Left cardiac atrium (tissue), 4 donors: Measurements from ENCODE around the gene PNMA6E. TPM values are rescaled to one million over a fixed set of nuclear protein-coding genes. Genes with fewer than 3 reads are reported as not detected.

Experiments used
- ATAC-seq, 2 donors: fragments of 200-7000 bp; cut with Tn5 transposase; one replicate each; pipeline ENCODE4 v1.9.1; 2020; ENCODE audit warnings: mild to moderate bottlenecking in 2 of 2, moderate library complexity in 2 of 2
- DNase-seq: peaks from one replicate; pipeline ENCODE4 v3.0.0-alpha.2; 2020
- intact Hi-C, 2 donors: fragments of 100-400 bp; cut with DNase I; formaldehyde crosslinking; loops; one replicate each; pipeline versions ENCODE4 v1.14.1 to v1.15.1; 2022 to 2023
- total RNA-seq, 2 donors: library from RNA; stranded (reverse); fragmentation: NEBNext Ultra II Directional; extraction: Animal tissue kit (Norgen Biotek cat#: 25700); gene quantifications; one replicate each; pipeline ENCODE4 v1.2.1, GENCODE V29; 2021
- donor health status: DM: no; HTN: yes; CAD: no.
- donor health status: DM: no; HTN: yes; CAD: no; lungs with severe emphysema.
- donor health status: DM: yes; HTN: yes; CAD: no.
- donor health status: Dilated cardiomyopathy.

The PNMA6E gene
- total RNA-seq, 2 donors from 2014 or later, result not detected

DNA sequence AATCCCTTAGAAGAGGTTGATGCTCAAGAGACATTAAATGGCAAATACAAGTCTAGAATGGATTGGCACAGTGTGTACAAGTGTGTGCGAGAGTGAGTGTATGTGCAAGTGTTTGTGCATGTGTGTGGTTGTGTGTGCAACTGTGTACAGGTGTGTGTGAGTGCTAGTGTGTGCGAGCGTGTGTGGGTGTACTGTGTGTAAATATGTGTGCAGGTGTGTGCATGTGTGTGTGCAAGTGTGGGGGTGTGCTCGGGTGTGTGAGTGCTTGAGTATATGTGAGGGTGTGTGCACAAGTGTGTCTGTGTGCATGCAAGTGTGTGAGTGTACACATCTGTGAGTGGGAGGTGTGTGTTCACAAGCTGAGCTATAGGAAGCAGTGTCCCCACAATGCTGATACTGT lies 38.8 kb upstream of the PNMA6E start:
- intact Hi-C loops, result no loop called here
- ATAC-seq (no peak), DNase-seq (no peak)

DNA sequence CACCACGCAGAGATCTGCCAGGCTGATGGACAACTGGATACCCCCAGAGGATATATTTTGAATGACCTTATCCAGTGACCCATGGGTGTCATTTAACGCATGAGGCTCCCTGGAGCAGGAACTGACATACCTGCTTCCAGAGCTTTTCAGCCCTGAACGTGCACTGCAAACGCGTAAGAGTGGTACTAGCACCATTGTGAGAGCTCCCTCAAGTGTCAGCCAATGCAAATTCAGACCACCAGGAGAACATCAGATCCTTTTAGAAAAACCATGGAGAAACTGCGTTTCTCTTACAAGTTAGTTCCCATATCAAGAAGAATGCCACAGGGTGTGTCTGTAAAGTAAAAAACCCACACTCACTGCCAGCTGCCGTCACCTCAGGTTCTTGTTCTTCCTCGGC lies 37.4 kb upstream of the PNMA6E start:
- intact Hi-C loops, result no loop called here
- DNase-seq (no peak), ATAC-seq (no peak)

DNA sequence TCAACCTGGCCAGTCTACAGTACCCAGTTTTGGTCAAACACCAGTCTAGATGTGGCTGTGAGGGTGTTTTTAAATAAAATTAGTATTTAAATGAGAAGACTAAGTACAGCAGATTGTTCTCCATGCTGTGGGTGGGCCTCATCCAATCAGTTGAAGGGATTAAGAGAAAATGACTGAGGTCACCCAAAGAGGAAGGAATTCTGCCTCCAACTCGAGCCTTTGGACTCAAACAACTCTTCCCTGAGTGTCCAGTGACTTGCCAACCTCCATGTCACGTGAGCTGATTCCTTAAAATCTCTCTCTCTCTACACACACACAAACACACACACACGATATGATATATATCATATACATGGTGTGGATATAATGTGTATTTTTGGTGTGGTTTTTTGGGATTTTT lies 34.7 kb upstream of the PNMA6E start:
- DNase-seq, result no peak
- ATAC-seq, result no peak
- intact Hi-C loops, result no loop called here

DNA sequence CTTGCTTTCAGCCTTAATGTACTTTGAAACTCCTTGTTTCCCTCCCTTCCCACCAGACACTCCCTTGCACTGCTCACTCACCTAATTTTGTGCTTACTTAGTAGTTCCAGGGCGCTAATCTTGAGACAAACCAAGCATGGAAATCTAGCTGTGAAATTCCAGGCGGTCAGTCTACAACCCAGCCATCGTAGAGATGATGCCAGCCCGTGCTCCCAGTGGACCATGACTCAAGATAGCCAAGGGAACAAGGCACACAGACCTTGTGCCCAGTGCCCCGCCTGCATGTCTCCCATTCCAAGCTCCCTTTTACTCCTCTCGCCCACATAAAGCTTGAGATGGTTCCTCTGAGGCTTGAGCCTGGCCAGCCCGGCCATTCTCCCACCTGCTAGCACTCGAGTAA lies 33.7 kb upstream of the PNMA6E start:
- intact Hi-C loops, result no loop called here
- DNase-seq (no peak), ATAC-seq (peak in 1 of 2 donors; percentile 71)

DNA sequence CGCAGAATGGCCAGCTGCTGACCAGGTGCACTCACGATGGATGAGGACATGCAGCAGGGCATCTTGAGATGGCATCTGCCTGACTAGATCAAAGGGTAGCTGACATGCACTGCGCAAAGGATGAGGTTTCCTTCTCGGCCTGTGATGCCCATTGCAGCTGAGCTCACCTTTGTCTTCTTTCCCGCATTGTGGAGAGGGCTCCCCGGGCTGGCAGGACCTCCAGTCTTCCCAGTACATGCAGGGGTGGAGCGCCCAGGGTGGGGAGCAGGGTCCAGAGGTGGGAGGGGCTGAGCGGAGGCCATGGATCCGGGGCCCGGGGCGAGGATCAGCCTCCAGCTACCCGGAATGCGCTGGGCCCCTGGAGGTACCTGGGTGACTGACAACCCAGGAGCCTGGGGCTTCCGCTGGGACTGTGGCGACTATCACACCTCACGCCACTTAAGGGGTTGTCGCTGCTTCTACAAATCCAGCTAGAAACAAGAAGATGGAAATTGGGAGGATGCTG lies 32.7 kb upstream of the PNMA6E start:
- no peak for ATAC-seq
- intact Hi-C loops, result no loop called here

DNA sequence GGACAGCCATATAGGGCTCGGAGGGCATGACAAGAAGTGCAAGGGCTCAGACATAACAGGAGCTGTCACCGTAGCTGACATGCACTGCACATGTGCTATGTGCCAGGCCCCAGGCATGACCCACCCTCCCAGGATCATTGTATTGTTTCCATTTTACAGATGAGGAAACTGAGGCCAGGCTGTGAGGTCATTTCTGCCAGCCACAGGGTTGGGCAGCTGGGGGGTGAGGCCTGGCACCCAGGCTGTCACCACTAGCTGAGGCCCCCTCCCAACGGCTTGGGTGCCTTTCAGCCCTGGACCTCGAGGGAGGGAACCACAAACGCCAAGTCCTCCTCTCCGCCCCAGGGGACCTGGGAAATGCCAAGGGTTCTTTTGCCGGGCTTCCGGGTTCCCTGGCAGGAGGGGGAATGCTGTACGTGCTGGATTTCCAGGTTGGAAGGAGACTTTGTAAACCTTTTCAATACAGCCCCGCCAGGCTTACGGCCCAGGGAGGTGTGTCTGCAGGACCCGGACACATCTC lies 32.1 kb upstream of the PNMA6E start:
- DNase-seq, result no peak
- intact Hi-C loops, result no loop called here
- no peak for ATAC-seq

More for the DNA sequence above, 32.7 kb upstream of the PNMA6E start:
- no peak for DNase-seq

DNA sequence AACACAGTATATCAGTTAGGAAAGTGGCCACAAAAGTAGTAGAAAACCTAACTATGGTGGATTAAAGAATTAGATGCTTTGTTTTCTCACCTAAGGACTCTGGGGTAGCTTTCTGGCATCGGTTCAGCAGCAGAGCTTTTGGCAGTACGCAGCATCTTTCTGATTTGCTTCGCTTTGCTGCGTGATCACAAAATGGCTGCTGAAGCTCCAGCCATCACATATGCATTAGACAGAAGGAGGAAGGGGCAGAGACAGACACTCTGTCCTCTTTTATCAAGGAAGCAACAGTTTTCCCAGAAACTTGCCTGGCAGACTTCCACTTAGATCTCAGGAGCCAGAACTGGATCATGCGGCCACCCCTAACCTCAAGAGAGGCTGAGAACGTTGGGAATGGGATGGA lies 29.6 kb upstream of the PNMA6E start:
- DNase-seq, result no peak
- intact Hi-C loops, result no loop called here
- ATAC-seq, result no peak

DNA sequence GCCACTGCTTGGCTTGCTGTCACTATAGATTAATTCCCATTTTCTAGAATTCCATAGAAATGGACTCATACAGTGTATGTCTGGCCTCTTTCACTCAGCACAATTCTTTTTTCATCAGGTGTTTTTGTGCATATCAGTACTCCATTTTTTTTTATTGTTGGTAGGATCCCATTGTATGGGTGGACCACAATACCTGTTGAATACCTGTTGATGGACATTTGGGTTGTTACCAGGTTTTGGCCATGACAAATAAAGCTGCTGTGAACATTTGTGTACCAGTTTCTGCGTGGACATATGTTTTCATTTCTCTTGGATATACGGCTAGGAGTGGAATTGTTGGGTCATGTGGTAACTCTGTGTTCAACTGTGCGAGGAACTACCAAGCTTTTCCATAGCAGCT lies 25.1 kb upstream of the PNMA6E start:
- DNase-seq (no peak), ATAC-seq (no peak)
- intact Hi-C loops, result no loop called here

DNA sequence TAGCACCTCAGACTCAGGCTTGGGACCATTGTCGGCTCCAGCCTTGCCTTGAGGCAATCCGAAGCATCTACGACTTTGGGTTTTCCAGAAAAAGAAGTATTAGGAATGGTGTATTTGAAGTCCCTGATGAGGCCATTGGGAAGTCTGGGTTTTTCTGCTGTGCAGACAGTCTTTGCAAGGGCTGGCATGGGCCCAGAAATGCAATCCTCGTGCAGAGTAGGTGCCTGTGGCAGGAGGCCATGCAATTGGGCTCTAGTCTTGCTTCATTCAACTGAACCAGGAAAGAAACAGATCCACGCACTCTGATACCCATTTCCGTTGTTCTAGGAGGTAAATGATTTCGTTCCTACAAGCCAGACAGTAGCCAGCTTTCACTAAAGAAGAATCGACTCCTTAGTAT lies 22.5 kb upstream of the PNMA6E start:
- no peak for DNase-seq
- intact Hi-C loops, result no loop called here
- peak in 1 of 2 donors; percentile 51 for ATAC-seq

DNA sequence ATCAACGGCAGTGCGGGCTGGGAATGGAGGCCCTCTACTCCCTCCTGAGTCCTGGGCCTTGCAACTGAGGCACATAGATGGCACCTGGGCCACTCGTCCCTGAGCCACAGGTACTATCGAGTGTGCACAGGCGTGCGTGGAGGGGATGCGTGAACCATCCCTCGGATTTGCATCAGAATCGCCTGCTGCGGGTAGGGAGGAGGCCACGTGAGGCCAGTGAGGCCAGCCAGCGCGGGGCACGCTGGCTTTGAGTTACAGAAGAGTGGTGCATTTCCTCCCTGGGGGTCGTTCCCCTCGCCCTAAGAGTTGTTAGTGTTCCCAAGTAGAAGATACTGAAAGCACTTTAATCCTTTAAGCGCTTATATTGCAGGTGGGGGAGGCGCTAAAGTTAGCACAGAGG lies 20.7 kb upstream of the PNMA6E start:
- intact Hi-C loops, result no loop called here
- ATAC-seq (no peak), DNase-seq (no peak)

DNA sequence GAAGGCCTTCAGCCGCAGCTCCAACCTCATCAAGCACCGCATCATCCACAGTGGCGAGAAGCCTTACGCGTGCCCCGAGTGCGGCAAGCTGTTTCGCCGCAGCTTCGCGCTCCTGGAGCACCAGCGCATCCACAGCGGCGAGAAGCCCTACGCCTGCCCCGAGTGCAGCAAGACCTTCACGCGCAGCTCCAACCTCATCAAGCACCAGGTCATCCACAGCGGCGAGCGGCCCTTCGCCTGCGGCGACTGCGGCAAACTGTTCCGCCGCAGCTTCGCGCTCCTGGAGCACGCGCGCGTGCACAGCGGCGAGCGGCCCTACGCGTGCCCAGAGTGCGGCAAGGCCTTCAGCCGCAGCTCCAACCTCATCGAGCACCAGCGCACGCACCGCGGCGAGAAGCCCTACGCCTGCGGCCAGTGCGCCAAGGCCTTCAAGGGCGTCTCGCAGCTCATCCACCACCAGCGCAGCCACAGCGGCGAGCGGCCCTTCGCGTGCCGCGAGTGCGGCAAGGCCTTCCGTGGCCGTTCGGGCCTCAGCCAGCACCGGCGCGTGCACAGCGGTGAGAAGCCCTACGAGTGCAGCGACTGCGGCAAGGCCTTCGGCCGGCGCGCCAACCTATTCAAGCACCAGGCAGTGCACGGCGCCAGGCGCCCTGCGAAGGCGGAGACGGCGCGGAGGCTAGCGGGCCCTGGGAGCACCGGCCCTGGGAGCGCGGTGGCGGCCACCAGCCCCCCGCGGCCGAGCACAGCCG lies 19.9 kb upstream of the PNMA6E start:
- no peak for ATAC-seq
- intact Hi-C loops, result no loop called here
- DNase-seq, result no peak

DNA sequence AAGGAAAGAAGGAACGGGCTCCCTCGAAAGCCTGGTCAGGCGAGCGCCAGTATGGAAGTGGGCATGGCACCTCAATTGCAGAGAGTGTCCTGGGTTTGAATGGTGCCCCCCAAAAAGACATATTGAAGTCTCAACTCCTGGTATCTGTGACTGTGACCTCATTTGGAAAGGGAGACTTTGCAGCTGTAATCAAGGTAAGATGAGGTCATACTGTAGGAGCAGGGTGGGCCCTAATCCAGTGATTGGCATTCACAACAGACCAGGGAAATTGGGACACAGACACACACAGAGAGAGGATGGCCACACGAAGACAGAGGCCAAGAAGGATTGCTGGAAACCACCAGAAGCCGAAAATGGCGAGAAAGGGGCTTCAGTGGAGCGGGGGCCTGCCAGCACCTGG lies 16.5 kb upstream of the PNMA6E start:
- DNase-seq, result no peak
- no peak for ATAC-seq
- intact Hi-C loops, result no loop called here

DNA sequence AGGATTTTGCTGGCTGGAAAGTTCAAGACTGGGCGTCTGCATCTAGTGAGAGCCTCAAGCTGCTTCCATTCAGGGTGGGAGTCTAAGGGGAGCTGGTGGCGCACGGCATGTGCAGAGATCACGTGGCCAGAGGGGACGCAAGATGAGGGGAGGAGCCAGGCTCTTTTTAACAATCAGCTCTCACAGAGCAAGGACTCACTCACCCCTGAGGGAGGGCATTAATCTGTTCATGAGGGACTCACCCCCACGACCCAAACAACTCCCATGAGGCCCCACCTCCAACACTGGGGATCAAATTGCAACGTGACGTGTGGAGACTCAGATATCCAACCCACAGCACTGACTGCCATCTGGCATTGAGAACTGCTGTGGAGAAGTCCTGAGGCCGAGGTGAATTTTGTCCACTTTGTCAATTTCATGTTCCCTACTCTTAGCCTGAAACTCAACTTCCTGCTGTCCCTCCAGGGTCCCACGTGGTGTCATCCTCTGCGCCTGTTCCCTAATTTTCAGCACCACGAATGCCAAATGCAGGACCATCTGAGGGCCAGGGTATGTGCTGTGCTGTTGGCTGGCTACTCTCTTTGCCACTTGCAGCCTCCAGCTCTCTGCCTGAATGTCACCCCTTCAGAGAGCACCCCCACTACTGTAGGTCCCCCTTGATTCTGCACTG lies 15.8 kb upstream of the PNMA6E start:
- intact Hi-C loops, result no loop called here
- peak; percentile 16 to 21 for ATAC-seq
- DNase-seq, result no peak

DNA sequence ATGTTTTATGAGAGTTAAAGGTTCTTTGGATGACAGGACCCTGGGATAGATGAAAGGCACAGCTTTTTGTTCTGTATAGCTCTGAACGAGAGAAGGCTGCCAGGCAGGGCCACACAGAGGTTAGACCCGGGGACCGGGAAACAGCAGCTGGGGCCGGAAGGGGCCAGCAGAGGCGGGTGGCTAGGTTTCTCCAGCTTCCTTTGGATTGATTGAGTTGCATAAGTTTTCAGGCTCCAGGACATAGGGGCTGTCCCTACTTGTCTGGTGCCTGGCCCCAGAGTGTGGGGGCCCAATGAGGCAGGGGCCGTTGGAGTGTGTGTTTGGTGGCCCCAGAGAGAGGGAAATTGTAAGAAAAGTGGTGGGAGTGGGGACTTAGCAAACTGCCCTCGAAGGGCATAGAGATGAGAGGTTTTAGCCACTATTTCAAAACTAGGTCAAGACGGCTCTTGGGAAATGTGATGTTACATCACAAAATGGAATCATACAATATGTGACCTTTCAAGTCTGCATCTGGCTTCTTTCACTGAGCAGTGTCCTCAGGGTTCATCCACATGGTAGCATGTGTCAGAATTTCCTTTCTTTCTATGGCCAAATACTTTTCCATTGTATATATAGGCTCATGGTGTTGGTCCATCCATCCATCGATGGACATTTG lies 13.8 kb upstream of the PNMA6E start:
- DNase-seq (no peak), ATAC-seq (peak in 1 of 2 donors; percentile 32)
- intact Hi-C loops, result no loop called here

DNA sequence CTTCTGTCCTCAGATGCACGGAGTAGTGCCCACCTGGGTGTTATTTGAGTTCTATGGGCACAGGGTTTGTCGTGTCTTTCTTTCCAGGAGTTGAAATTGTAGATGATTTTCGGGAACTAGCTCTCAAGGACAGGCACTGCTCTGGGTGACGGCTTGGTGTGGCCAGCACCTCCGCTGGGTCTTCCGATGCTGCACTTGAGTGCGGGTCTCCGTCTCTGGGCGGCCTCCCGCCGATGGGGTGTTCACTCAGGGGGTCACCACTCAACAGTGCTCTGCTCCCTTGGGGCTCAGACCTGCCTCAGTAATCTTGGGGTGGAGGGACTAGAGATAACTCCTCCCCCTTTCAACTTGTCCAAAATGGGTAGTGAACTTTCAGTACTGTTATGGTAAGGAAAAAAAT lies 12.6 kb upstream of the PNMA6E start:
- DNase-seq, result no peak
- intact Hi-C loops, result no loop called here
- ATAC-seq, result no peak

DNA sequence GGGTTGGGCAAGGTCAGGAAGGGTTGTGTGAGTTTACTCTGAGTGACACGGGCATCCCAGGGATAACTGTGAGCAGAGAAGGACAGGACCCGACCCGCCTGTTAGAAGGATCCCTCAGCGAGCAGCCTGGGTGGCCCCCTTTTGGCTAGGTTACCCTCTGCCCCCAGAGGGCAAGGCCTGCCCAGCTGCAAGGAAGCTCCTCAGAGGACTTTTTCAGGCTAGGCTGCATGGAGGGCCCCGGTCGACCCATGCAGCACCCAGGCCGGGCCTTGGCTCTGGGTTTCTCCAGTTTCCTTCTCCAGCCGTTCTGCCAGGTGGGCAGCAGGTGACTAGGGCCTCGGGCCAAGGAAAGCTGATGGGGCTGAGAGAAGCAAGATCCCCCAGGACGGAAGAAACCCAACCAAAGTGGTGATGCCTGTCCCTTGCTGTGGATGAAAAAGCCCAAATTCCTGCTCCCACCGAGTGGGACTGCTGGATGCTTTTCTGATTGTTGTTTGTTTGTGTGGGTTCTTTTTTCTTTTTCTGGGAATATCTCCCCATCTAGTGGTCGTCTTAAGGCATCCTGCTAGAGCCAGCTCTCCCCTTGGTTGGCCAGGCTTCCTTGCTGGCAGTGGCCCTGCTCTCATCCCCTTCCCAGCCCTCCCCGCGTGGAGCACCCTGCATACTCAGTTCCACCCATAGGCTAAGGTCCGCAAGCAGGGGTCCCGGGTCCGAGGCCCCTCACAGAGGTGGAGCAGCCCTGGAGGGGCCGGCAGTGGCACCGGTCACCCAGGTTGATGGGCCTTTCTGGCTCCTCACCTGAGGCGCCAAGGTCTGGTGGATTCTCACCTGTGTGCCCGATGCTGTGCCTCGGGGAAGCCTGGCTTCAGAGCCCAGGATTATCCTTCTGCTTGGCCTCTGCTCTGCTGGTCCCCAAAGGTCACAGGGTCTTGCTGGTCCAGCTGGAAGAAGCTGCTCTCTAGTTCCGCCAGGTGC lies 11.9 kb upstream of the PNMA6E start:
- DNase-seq (no peak), ATAC-seq (no peak)
- intact Hi-C loops, result no loop called here

DNA sequence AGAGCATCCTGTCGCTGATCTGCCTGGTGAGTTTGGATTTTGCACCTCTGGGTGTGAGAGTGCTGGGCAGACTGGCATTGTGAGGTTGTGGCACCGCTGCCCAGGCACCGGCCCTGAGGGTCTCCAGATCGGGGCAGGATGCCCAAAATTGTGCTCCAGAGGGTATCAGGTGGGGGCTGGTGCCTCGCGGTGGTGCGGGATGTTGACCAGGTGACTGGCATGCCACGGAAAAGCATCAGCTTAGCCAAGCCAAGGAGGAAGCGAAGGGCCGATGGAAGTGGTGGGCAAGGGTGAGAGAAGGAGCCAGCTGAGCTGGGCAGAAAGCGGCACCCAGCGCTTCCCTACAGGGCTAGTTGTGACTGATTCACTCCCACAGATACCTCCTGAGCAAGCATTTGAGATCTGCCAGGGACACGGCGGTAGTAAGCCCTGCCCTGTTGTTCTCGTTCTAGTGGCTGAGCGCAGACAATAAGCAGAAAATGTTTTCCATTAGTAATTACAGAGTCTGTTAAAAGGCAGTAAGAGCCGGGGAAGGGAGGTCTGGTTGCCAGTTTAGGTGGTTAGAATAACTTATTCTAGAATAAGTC lies 10.9 kb upstream of the PNMA6E start:
- no peak for ATAC-seq
- intact Hi-C loops, result no loop called here
- DNase-seq, result no peak

DNA sequence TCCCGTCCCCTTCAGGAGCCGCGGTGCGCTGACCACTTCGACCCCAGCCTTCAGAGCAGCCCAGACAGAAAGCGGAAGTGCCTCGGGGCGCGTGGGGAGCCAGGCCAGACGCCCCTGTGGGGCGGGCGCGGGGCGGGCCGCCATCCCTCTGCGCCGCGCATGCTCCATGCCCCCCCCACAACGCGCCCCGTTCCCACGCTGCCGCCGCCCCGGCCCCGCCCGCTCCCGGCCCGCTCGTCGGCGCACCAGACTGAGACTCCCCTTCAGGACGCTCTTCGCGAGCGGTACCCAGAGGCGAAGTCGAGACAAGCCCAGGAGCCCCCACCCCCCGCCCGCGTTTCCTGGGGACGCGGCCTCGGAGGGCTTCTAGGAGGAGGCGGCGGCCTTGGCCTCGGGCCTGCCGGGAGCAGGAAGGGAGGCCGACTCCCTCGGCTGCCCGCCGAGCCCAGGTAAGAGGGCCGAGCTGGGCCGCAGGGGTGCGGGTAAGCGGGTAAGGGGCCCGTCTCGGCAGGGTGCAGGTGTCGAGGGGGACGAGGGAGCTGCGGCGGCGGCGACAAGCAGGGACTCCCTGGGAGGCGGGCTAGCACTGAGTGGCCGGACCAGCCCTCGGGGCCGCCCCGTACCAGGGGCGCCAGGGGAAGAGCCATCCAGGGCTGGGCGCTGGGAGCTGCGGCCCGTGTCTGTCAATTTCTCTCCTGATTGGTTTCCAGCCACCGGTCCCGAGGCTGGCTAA lies 10.3 kb upstream of the PNMA6E start, which contains the start of gene ZFP92:
Gene ZFP92 (plus strand): TSS at position 218 of the 733 bp plus-strand sequence. CDS start 6,851 bp downstream, outside the sequence.
- ATAC-seq (peak; percentile 77 to 90), DNase-seq (peak; percentile 56)
- intact Hi-C loops, result no loop called here
